Measurements from ENCODE around the gene TMEM156. TPM values are rescaled to one million over a fixed set of nuclear protein-coding genes. Genes with fewer than 3 reads are reported as not detected.
"Not testable (repeated sequence)": the region's sequence is repeated elsewhere in the genome, so short reads cannot be mapped to it uniquely, and the experiment has no call there.

The TMEM156 gene
- total RNA-seq, 6 experiments from 2014 or later, result 0.07 to 0.48 (median 0.41) TPM

- Mint-ChIP-seq H3K4me3 (no peak overlapping the region), H3K27me3 (ENCODE audit: insufficient read depth) (no peaks in the 10 kb centered on the region; the same call in 1 of the 2 replicates), H3K27ac (no peak overlapping the region), H3K4me1 (ENCODE audit: low read depth) (peaks cover 16% of the 10 kb centered on the region), H3K36me3 (ENCODE audit: low read depth) (peaks cover 5% of the 10 kb centered on the region; the same call in 1 of the 2 replicates), H3K9me3 (no peaks in the 10 kb centered on the region; the same call in 1 of the 2 replicates)
- no peak for TF ChIP-seq CTCF (IDR thresholded peaks at IDR 0.05)
- DNase-seq, result no peak
Measured at GRCh38 chr4:39020130-39020529, 12.1 kb downstream of the TMEM156 start.

GRCh38 chr4:39014028-39014427, 18.2 kb downstream of the TMEM156 start:
- peaks cover 6% of the 10 kb centered on the region; the same call in 1 of the 2 replicates for H3K4me1 Mint-ChIP-seq (ENCODE audit: low read depth)
- TF ChIP-seq CTCF (IDR thresholded peaks at IDR 0.05), result no peak
- no peak for DNase-seq
- H3K27ac Mint-ChIP-seq, result no peak overlapping the region
- peaks cover 5% of the 10 kb centered on the region; the same call in 1 of the 2 replicates for H3K36me3 Mint-ChIP-seq (ENCODE audit: low read depth)
- H3K9me3 Mint-ChIP-seq, result no peaks in the 10 kb centered on the region; the same call in 1 of the 2 replicates
- no peaks in the 10 kb centered on the region for H3K27me3 Mint-ChIP-seq (ENCODE audit: insufficient read depth)
- H3K4me3 Mint-ChIP-seq, result no peak overlapping the region

GRCh38 chr4:39004758-39005157, 27.5 kb downstream of the TMEM156 start:
- Mint-ChIP-seq H3K4me1 (ENCODE audit: low read depth) (no peaks in the 10 kb centered on the region), H3K9me3 (peaks cover 2% of the 10 kb centered on the region), H3K27me3 (ENCODE audit: insufficient read depth) (peaks cover 3% of the 10 kb centered on the region; the same call in 1 of the 2 replicates), H3K27ac (no peak overlapping the region), H3K4me3 (no peak overlapping the region), H3K36me3 (ENCODE audit: low read depth) (peaks cover 2% of the 10 kb centered on the region)
- DNase-seq, result no peak
- TF ChIP-seq CTCF (IDR thresholded peaks at IDR 0.05), result no peak

- not testable (repeated sequence) for H3K4me3 Mint-ChIP-seq; H3K27ac Mint-ChIP-seq; H3K36me3 Mint-ChIP-seq (ENCODE audit: low read depth); H3K4me1 Mint-ChIP-seq (ENCODE audit: low read depth); H3K9me3 Mint-ChIP-seq; H3K27me3 Mint-ChIP-seq (ENCODE audit: insufficient read depth); DNase-seq
Measured at GRCh38 chr4:39002058-39002457, 30.2 kb downstream of the TMEM156 start.

- no peak for DNase-seq
- Mint-ChIP-seq H3K4me1 (ENCODE audit: low read depth) (peaks cover 10% of the 10 kb centered on the region), H3K9me3 (peaks cover 6% of the 10 kb centered on the region), H3K27me3 (ENCODE audit: insufficient read depth) (no peaks in the 10 kb centered on the region; the same call in 1 of the 2 replicates), H3K36me3 (ENCODE audit: low read depth) (peaks cover 6% of the 10 kb centered on the region), H3K27ac (no peak overlapping the region), H3K4me3 (no peak overlapping the region)
- no peak for TF ChIP-seq CTCF (IDR thresholded peaks at IDR 0.05)
Measured at GRCh38 chr4:38995660-38996005, 36.6 kb downstream of the TMEM156 start.

GRCh38 chr4:38994135-38994534, 38.1 kb downstream of the TMEM156 start:
- Mint-ChIP-seq H3K9me3 (no peaks in the 10 kb centered on the region), H3K36me3 (ENCODE audit: low read depth) (no peaks in the 10 kb centered on the region), H3K4me1 (ENCODE audit: low read depth) (peaks cover 14% of the 10 kb centered on the region), H3K4me3 (no peak overlapping the region), H3K27ac (no peak overlapping the region), H3K27me3 (ENCODE audit: insufficient read depth) (no peaks in the 10 kb centered on the region; the same call in none of the 2 replicates)
- no peak for TF ChIP-seq CTCF (IDR thresholded peaks at IDR 0.05)
- no peak for DNase-seq

All from HFFc6 (cell line).